GM19397 (cell line): Measurements from ENCODE around the gene DYRK2.
"Not testable (repeated sequence)": the region's sequence is repeated elsewhere in the genome, so short reads cannot be mapped to it uniquely, and the experiment has no call there.

Experiments
- ATAC-seq: cut with Tn5 transposase; IDR thresholded peaks from one replicate; pipeline ENCODE4 v1.9.1; 2021; ENCODE audit warnings: mild to moderate bottlenecking, moderate library complexity; ENCODE audit not compliant: unreplicated experiment

DYRK2 gene

GRCh38 chr12:67669217-67669933, 20.8 kb downstream of the DYRK2 start:
- ATAC-seq = no peak

GRCh38 chr12:67669934-67670631, 21.5 kb downstream of the DYRK2 start:
- ATAC-seq = no peak

- no peak for ATAC-seq
Observed at GRCh38 chr12:67671419-67671818, 22.9 kb downstream of the DYRK2 start.

- ATAC-seq = no peak
Observed at GRCh38 chr12:67671892-67672291, 23.3 kb downstream of the DYRK2 start.

- ATAC-seq = not testable (repeated sequence)
Observed at GRCh38 chr12:67672507-67672906, 24.0 kb downstream of the DYRK2 start.

- ATAC-seq = not testable (repeated sequence)
Observed at GRCh38 chr12:67673509-67673908, 25.0 kb downstream of the DYRK2 start.

- no peak for ATAC-seq
Observed at GRCh38 chr12:67674417-67674816, 25.9 kb downstream of the DYRK2 start.

GRCh38 chr12:67676624-67677023, 28.1 kb downstream of the DYRK2 start:
- ATAC-seq = no peak

- no peak for ATAC-seq
Observed at GRCh38 chr12:67677166-67677565, 28.6 kb downstream of the DYRK2 start.

GRCh38 chr12:67681105-67681778, 32.7 kb downstream of the DYRK2 start:
- no peak for ATAC-seq

GRCh38 chr12:67681941-67682620, 33.5 kb downstream of the DYRK2 start:
- ATAC-seq = no peak

- no peak for ATAC-seq
Observed at GRCh38 chr12:67689385-67689784, 40.8 kb downstream of the DYRK2 start.

GRCh38 chr12:67690656-67691055, 42.1 kb downstream of the DYRK2 start:
- ATAC-seq = no peak

- ATAC-seq = no peak
Observed at GRCh38 chr12:67691220-67691619, 42.7 kb downstream of the DYRK2 start.

GRCh38 chr12:67692135-67692534, 43.6 kb downstream of the DYRK2 start:
- ATAC-seq = no peak

- no peak for ATAC-seq
Observed at GRCh38 chr12:67692966-67693365, 44.4 kb downstream of the DYRK2 start.

- no peak for ATAC-seq
Observed at GRCh38 chr12:67693894-67694293, 45.3 kb downstream of the DYRK2 start.

GRCh38 chr12:67694306-67694900, 45.9 kb downstream of the DYRK2 start:
- ATAC-seq = no peak

GRCh38 chr12:67695974-67696373, 47.4 kb downstream of the DYRK2 start:
- ATAC-seq = no peak

- ATAC-seq = no peak
Observed at GRCh38 chr12:67697443-67697842, 48.9 kb downstream of the DYRK2 start.

GRCh38 chr12:67697967-67698366, 49.4 kb downstream of the DYRK2 start:
- no peak for ATAC-seq
